Ishikawa (cell line): ENCODE results near the gene PDZRN3.

Experiments used
- CEBPB ChIP-seq: IDR thresholded peaks from 2 replicates; pipeline ENCODE4 v1.6.1; 2012
- CREB1 ChIP-seq: IDR thresholded peaks from 2 replicates; pipeline ENCODE4 v1.6.1; 2012; ENCODE audit warnings: low read depth
- EGR1 ChIP-seq: IDR thresholded peaks from 2 replicates; pipeline ENCODE4 v1.6.1; 2012
- EP300 ChIP-seq: IDR thresholded peaks from 2 replicates; pipeline ENCODE4 v1.6.1; 2012; ENCODE audit warnings: borderline replicate concordance
- FOXM1 ChIP-seq: IDR thresholded peaks from 2 replicates; pipeline ENCODE4 v1.6.1; 2012; ENCODE audit warnings: low read depth, borderline replicate concordance
- MAX ChIP-seq: IDR thresholded peaks from 2 replicates; pipeline ENCODE4 v1.6.1; 2012
- REST ChIP-seq: IDR thresholded peaks from 2 replicates; pipeline ENCODE4 v1.6.1; 2012; ENCODE audit warnings: low read depth, mild to moderate bottlenecking
- TAF1 ChIP-seq: IDR thresholded peaks from 2 replicates; pipeline ENCODE4 v1.6.1; 2012; ENCODE audit warnings: low read depth, mild to moderate bottlenecking
- TCF12 ChIP-seq: IDR thresholded peaks from 2 replicates; pipeline ENCODE4 v1.6.1; 2012; ENCODE audit warnings: low read depth
- TEAD4 ChIP-seq: IDR thresholded peaks from 2 replicates; pipeline ENCODE4 v1.6.1; 2012
- USF1 ChIP-seq: IDR thresholded peaks from 2 replicates; pipeline ENCODE4 v1.6.1; 2012
- YY1 ChIP-seq: IDR thresholded peaks from 2 replicates; pipeline ENCODE4 v1.6.1; 2012; ENCODE audit warnings: low read depth
- ZBTB7A ChIP-seq: IDR thresholded peaks from 2 replicates; pipeline ENCODE4 v1.6.1; 2012; ENCODE audit warnings: low read depth

- TF ChIP-seq MAX (no peak), YY1 (no peak), USF1 (no peak), ZBTB7A (no peak), TEAD4 (no peak), CREB1 (no peak), CEBPB (no peak), EGR1 (no peak), REST (no peak), TAF1 (no peak), EP300 (no peak), TCF12 (no peak), FOXM1 (no peak)
Observed at GRCh38 chr3:73381551-73381950, 243.2 kb downstream of the PDZRN3 start.
